IMR-90 (cell line): ENCODE results near the gene DSCAML1. TPM values are rescaled to one million over a fixed set of nuclear protein-coding genes. Genes with fewer than 3 reads are reported as not detected.

Source experiments
- ATAC-seq: fragments of 200-7000 bp; cut with Tn5 transposase; 2 replicates; pipeline ENCODE4 v1.9.1; 2020; ENCODE audit warnings: low read depth, mild to moderate bottlenecking, moderate library complexity
- BruUV-seq: library from RNA; stranded (reverse); fragments of 400-500 nt; replicated peaks from 2 replicates; lab custom pipeline; 2021; lab: Mats Ljungman, UMichigan
- CTCF ChIA-PET: fragments of 300-600 bp; formaldehyde crosslinking; extraction: SDS; loops from one replicate; lab custom pipeline; 2021; ENCODE audit warnings: antibody characterized with exemption; lab: Yijun Ruan, JAX
- POLR2A ChIA-PET: fragments of 300-600 bp; sonication (Branson Sonifier 250); formaldehyde crosslinking; loops from one replicate; lab custom pipeline; 2022; ENCODE audit warnings: antibody characterized with exemption; ENCODE audit not compliant: unreplicated experiment; lab: Charles Lee
- DNase-seq: peaks from one replicate; pipeline ENCODE4 v3.0.0; 2013
- H2AFZ ChIP-seq: replicated peaks from 2 replicates; pipeline ENCODE3; 2013; ENCODE audit warnings: low read length, mild to moderate bottlenecking; ENCODE audit not compliant: poor library complexity
- H2AK5ac ChIP-seq: 2 replicates; pipeline ENCODE4 v1.6.1; 2013; ENCODE audit warnings: low read depth, low read length, inconsistent platforms
- H2AK9ac ChIP-seq: replicated peaks from 2 replicates; pipeline ENCODE3; 2013; ENCODE audit warnings: mild to moderate bottlenecking, low read depth, low read length, moderate library complexity; ENCODE audit not compliant: poor library complexity
- H2BK120ac ChIP-seq: 2 replicates; pipeline ENCODE4 v1.6.1; 2013; ENCODE audit warnings: low read depth, low read length, inconsistent platforms
- H2BK15ac ChIP-seq: 3 replicates; pipeline ENCODE4 v1.6.1; 2013; ENCODE audit warnings: low read depth, low read length, inconsistent platforms
- H2BK20ac ChIP-seq: 2 replicates; pipeline ENCODE4 v1.6.1; 2013; ENCODE audit warnings: low read depth, mild to moderate bottlenecking, inconsistent platforms, low read length, moderate library complexity
- H2BK5ac ChIP-seq: 2 replicates; pipeline ENCODE4 v1.6.1; 2013; ENCODE audit warnings: mild to moderate bottlenecking, low read depth, low read length, inconsistent platforms; ENCODE audit not compliant: poor library complexity, severe bottlenecking
- H3K14ac ChIP-seq: replicated peaks from 2 replicates; pipeline ENCODE4 v1.6.1; 2013; ENCODE audit warnings: low read depth, low read length, inconsistent platforms
- H3K18ac ChIP-seq: 2 replicates; pipeline ENCODE4 v1.6.1; 2013; ENCODE audit warnings: low read depth, low read length, control low read depth
- H3K23ac ChIP-seq: 2 replicates; pipeline ENCODE4 v1.6.1; 2013; ENCODE audit warnings: low read depth, low read length, inconsistent platforms
- H3K27ac ChIP-seq: 2 replicates; pipeline ENCODE4 v1.5.1; 2013; ENCODE audit warnings: mild to moderate bottlenecking, control low read depth, low read length; ENCODE audit not compliant: insufficient read depth
- H3K27me3 ChIP-seq: 2 replicates; pipeline ENCODE4 v1.6.1; 2013; ENCODE audit warnings: low read length; ENCODE audit not compliant: control insufficient read depth, insufficient read depth
- H3K36me3 ChIP-seq: 2 replicates; pipeline ENCODE4 v1.6.1; 2013; ENCODE audit warnings: low read length, mixed read lengths; ENCODE audit not compliant: control insufficient read depth, insufficient read depth
- H3K4ac ChIP-seq: 2 replicates; pipeline ENCODE4 v1.6.1; 2013; ENCODE audit warnings: low read depth, low read length, inconsistent platforms
- H3K4me1 ChIP-seq: 2 replicates; pipeline ENCODE4 v1.6.1; 2013; ENCODE audit warnings: low read length, mixed read lengths; ENCODE audit not compliant: control insufficient read depth, insufficient read depth
- H3K4me2 ChIP-seq: 2 replicates; pipeline ENCODE4 v1.6.1; 2013; ENCODE audit warnings: low read depth, mild to moderate bottlenecking, control low read depth, low read length, moderate library complexity
- H3K4me3 ChIP-seq: 2 replicates; pipeline ENCODE4 v1.5.1; 2013; ENCODE audit warnings: low read depth, mild to moderate bottlenecking, control low read depth, low read length, moderate library complexity; ENCODE audit not compliant: insufficient read depth
- H3K56ac ChIP-seq: 2 replicates; pipeline ENCODE4 v1.6.1; 2013; ENCODE audit warnings: low read length, inconsistent platforms; ENCODE audit not compliant: insufficient read depth; ENCODE audit errors: extremely low read depth
- H3K79me1 ChIP-seq, 2 experiments: 2 replicates each; pipeline ENCODE4 v1.6.1; 2013; ENCODE audit warnings: low read length in 2 of 2, inconsistent platforms in 1 of 2, low read depth in 1 of 2
- H3K9ac ChIP-seq: 2 replicates; pipeline ENCODE4 v1.6.1; 2013; ENCODE audit warnings: low read depth, low read length, control low read depth
- H3K9me1 ChIP-seq: 2 replicates; pipeline ENCODE4 v1.6.1; 2013; ENCODE audit warnings: low read length, inconsistent platforms; ENCODE audit not compliant: insufficient read depth
- H3K9me3 ChIP-seq: 2 replicates; pipeline ENCODE4 v1.6.1; 2013; ENCODE audit warnings: low read length; ENCODE audit not compliant: control insufficient read depth, insufficient read depth
- H4K20me1 ChIP-seq: 2 replicates; pipeline ENCODE4 v1.6.1; 2013; ENCODE audit warnings: low read length, inconsistent platforms; ENCODE audit not compliant: insufficient read depth
- H4K5ac ChIP-seq: 2 replicates; pipeline ENCODE4 v1.6.1; 2013; ENCODE audit warnings: mild to moderate bottlenecking, low read depth, low read length, control low read depth
- H4K8ac ChIP-seq, 2 experiments: 2 replicates each; pipeline ENCODE4 v1.6.1; 2013; ENCODE audit warnings: low read depth in 2 of 2, low read length in 2 of 2, control low read depth in 1 of 2, inconsistent platforms in 1 of 2
- H4K91ac ChIP-seq: 2 replicates; pipeline ENCODE4 v1.6.1; 2013; ENCODE audit warnings: low read depth, low read length, inconsistent platforms; ENCODE audit not compliant: insufficient read depth
- BHLHE40 ChIP-seq: fragments of 150-350 bp; IDR thresholded peaks from 2 replicates; pipeline ENCODE4 v1.6.1; 2016; ENCODE audit warnings: mild to moderate bottlenecking, low read depth, low read length
- CHD1 ChIP-seq: IDR thresholded peaks from 2 replicates; pipeline ENCODE4 v1.6.1; 2012; ENCODE audit warnings: low read depth, low read length, improper control_type of control experiment
- FOS ChIP-seq: fragments of 150-350 bp; IDR thresholded peaks from 2 replicates; pipeline ENCODE4 v1.6.1; 2016; ENCODE audit warnings: low read depth, low read length
- MAFK ChIP-seq: IDR thresholded peaks from 2 replicates; pipeline ENCODE4 v1.6.1; 2012; ENCODE audit warnings: low read depth, low read length, improper control_type of control experiment
- MAZ ChIP-seq: IDR thresholded peaks from 2 replicates; pipeline ENCODE4 v1.6.1; 2012; ENCODE audit warnings: low read depth, mild to moderate bottlenecking, low read length, improper control_type of control experiment, moderate library complexity, borderline replicate concordance
- MXI1 ChIP-seq: IDR thresholded peaks from 2 replicates; pipeline ENCODE4 v1.6.1; 2012; ENCODE audit warnings: low read depth, mild to moderate bottlenecking, low read length, moderate library complexity, borderline replicate concordance
- POLR2A ChIP-seq: IDR thresholded peaks from 2 replicates; pipeline ENCODE4 v1.6.1; 2012; ENCODE audit warnings: mild to moderate bottlenecking, low read depth, low read length
- RAD21 ChIP-seq: IDR thresholded peaks from 2 replicates; pipeline ENCODE4 v1.6.1; 2012; ENCODE audit warnings: low read length, improper control_type of control experiment
- RFX5 ChIP-seq: IDR thresholded peaks from 2 replicates; pipeline ENCODE4 v1.8.0; 2012; ENCODE audit warnings: low read depth, mild to moderate bottlenecking, low read length, moderate library complexity
- SMC3 ChIP-seq: fragments of 150-350 bp; IDR thresholded peaks from 2 replicates; pipeline ENCODE4 v1.6.1; 2016; ENCODE audit warnings: low read depth, mild to moderate bottlenecking, antibody characterized with exemption, low read length, moderate library complexity
- WGBS, 2 experiments: methylation state at CpG; one replicate each; pipeline versions ENCODE4 v1.1.5 to v1.1.7; 2013; ENCODE audit warnings: missing lambda C conversion rate in 2 of 2; ENCODE audit not compliant: insufficient read length in 1 of 2; ENCODE audit errors: extremely low coverage in 2 of 2; 5-methylcytosine and 5-hydroxymethylcytosine counted together
- dilution Hi-C: fragments of 300-500 bp; cut with HindIII; formaldehyde crosslinking; loops from one replicate; pipeline ENCODE4 v1.14.3; 2018; ENCODE audit warnings: low sequenced_read_pairs; ENCODE audit not compliant: unreplicated experiment
- in situ Hi-C: fragments of 300-500 bp; cut with MboI; formaldehyde crosslinking; loops from 3 replicates; pipeline ENCODE4 v1.14.3; 2019; ENCODE audit warnings: low sequenced_read_pairs, inconsistent platforms, mixed read lengths
- intact Hi-C: fragments of 100-400 bp; cut with micrococcal nuclease; formaldehyde crosslinking; loops from 2 replicates; pipeline ENCODE4 v1.10.0; 2022
- polyA plus RNA-seq, 3 experiments: library from polyadenylated mRNA; depleted of rRNA; stranded (reverse); fragments of >200 nt; gene quantifications; 2 replicates each; pipeline ENCODE4 v1.2.3, GENCODE V29; 2012; ENCODE audit warnings: low replicate concordance in 1 of 3
- total RNA-seq: library from RNA; depleted of rRNA; stranded (reverse); fragments of >200 nt; gene quantifications from 2 replicates; pipeline ENCODE4 v1.2.3, GENCODE V29; 2012
- TF ChIP-seq, protein P1 (sequence below): fragments of 150-350 bp; IDR thresholded peaks from 2 replicates; pipeline ENCODE4 v1.6.1; 2016; ENCODE audit warnings: low read depth, mild to moderate bottlenecking, low read length, moderate library complexity, borderline replicate concordance
- TF ChIP-seq, protein P2 (sequence below): conservative IDR thresholded peaks from 2 replicates; pipeline ENCODE4 v1.5.1; 2012; ENCODE audit warnings: mild to moderate bottlenecking, low read depth, low read length, improper control_type of control experiment

Gene DSCAML1
- total and polyA plus RNA-seq, 2 of the 4 experiments (the other 2 are of a cell fraction): not detected

DNA sequence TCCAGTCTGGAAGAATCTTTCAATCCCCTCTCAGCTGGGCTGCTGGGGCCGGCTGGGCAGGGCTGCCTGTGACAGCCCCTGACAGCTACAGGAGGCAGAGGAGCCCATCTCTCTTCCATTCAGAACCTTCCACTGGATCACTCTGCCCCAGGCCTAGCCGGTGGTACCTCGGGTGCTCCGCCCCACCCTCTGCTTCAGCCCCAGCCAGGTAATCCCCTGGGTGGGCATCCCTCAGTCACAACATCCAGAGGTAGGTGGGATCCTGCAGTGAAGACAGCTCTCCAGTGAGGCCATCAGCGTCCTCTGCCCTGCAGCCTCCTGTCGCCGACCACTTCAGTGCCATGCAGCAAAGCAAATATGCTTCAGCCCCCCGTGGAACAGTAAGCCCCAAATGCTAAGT lies 223.7 kb downstream of the DSCAML1 start:
- ChIA-PET POLR2A (no interaction called here), CTCF (no interaction called here)
- Histone ChIP-seq H4K91ac (no peak overlapping the region), H3K27me3 (peaks cover 6% of the 10 kb centered on the region), H2BK5ac (no peak overlapping the region), H3K9me3 (no peaks in the 10 kb centered on the region), H3K27ac (no peak overlapping the region), H3K18ac (no peak overlapping the region), H4K8ac (no peak overlapping the region), H2BK15ac (no peak overlapping the region), H3K9me1 (no peaks in the 10 kb centered on the region), H3K9ac (no peak overlapping the region), H3K36me3 (no peaks in the 10 kb centered on the region), H3K14ac (no peak overlapping the region), H2AK9ac (no peak overlapping the region), H3K23ac (no peak overlapping the region), H3K56ac (no peak overlapping the region), H3K4me3 (no peak overlapping the region), H4K20me1 (no peaks in the 10 kb centered on the region), H3K4me1 (no peaks in the 10 kb centered on the region), H3K4me2 (no peak overlapping the region), H4K5ac (no peak overlapping the region), H2BK20ac (no peak overlapping the region), H2AK5ac (no peak overlapping the region), H2BK120ac (no peak overlapping the region), H2AFZ (no peak overlapping the region), H3K79me1 (no peaks in the 10 kb centered on the region), H3K4ac (no peak overlapping the region)
- no peak for DNase-seq
- ATAC-seq: no peak
- dilution Hi-C loops: no loop called here
- in situ Hi-C loops: no loop called here
- intact Hi-C loops: no loop called here
- 57% methylated on average over 1 of the region's 8 CpGs; no CpG with 5 or more reads in 1 of the 2 experiments for WGBS, 2 experiments
- TF ChIP-seq SMC3 (no peak), MXI1 (no peak), BHLHE40 (no peak), MAZ (no peak), RFX5 (no peak), MAFK (no peak), POLR2A (no peak), RAD21 (no peak), FOS (no peak), CHD1 (no peak)
- TF ChIP-seq, protein P1, sequence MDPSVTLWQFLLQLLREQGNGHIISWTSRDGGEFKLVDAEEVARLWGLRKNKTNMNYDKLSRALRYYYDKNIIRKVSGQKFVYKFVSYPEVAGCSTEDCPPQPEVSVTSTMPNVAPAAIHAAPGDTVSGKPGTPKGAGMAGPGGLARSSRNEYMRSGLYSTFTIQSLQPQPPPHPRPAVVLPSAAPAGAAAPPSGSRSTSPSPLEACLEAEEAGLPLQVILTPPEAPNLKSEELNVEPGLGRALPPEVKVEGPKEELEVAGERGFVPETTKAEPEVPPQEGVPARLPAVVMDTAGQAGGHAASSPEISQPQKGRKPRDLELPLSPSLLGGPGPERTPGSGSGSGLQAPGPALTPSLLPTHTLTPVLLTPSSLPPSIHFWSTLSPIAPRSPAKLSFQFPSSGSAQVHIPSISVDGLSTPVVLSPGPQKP: no peak
- TF ChIP-seq, protein P2, sequence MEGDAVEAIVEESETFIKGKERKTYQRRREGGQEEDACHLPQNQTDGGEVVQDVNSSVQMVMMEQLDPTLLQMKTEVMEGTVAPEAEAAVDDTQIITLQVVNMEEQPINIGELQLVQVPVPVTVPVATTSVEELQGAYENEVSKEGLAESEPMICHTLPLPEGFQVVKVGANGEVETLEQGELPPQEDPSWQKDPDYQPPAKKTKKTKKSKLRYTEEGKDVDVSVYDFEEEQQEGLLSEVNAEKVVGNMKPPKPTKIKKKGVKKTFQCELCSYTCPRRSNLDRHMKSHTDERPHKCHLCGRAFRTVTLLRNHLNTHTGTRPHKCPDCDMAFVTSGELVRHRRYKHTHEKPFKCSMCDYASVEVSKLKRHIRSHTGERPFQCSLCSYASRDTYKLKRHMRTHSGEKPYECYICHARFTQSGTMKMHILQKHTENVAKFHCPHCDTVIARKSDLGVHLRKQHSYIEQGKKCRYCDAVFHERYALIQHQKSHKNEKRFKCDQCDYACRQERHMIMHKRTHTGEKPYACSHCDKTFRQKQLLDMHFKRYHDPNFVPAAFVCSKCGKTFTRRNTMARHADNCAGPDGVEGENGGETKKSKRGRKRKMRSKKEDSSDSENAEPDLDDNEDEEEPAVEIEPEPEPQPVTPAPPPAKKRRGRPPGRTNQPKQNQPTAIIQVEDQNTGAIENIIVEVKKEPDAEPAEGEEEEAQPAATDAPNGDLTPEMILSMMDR: no peak
- BruUV-seq: no TSS peak
